Measurements from ENCODE around the gene CACNA2D1.

GRCh38 chr7:82019551-82020475 lies 423.8 kb downstream of the CACNA2D1 start:
- no peak for TF ChIP-seq RCOR1 (IDR thresholded peaks at IDR 0.05; ENCODE audit: low read depth, low read length)
- no peak for TF ChIP-seq RFX5 (IDR thresholded peaks at IDR 0.05)
- TF ChIP-seq EP300 (IDR thresholded peaks at IDR 0.05), result no peak
- TF ChIP-seq NPAS2 (CRISPR knock-in tag; IDR thresholded peaks at IDR 0.05; ENCODE audit: borderline replicate concordance), result no peak
- TF ChIP-seq CTCF (IDR thresholded peaks at IDR 0.05), result no peak
- no peak for TF ChIP-seq ZC3H11A (IDR thresholded peaks at IDR 0.05)
- no peak for TF ChIP-seq MYC (IDR thresholded peaks at IDR 0.05; ENCODE audit: borderline replicate concordance, low read length)
- no peak for TF ChIP-seq ELK1 (IDR thresholded peaks at IDR 0.05; ENCODE audit: low read depth, low read length)
- TF ChIP-seq JUN (IDR thresholded peaks at IDR 0.05), result no peak
- no peak for TF ChIP-seq POLR2A (IDR thresholded peaks at IDR 0.05; ENCODE audit: low read length)
